Ovary (tissue), 3 donors: Measurements from ENCODE around the gene PMEPA1.

Source experiments
- CTCF ChIP-seq, 3 donors: fragments of 450-650 bp in 2 of 3; fragments of 200-600 bp in 1 of 3; IDR thresholded peaks; one replicate each; pipeline versions ENCODE4 v1.5.1 to v1.8.0; 2016 to 2022; ENCODE audit warnings: antibody characterized with exemption in 3 of 3, mild to moderate bottlenecking in 1 of 3
- EP300 ChIP-seq: sonication (generic); formaldehyde crosslinking; IDR thresholded peaks from one replicate; pipeline ENCODE4 v1.6.1; 2017; ENCODE audit warnings: antibody characterized with exemption
- POLR2A ChIP-seq: fragments of 450-650 bp; IDR thresholded peaks from one replicate; pipeline ENCODE4 v1.6.1; 2017; ENCODE audit warnings: antibody characterized with exemption, mild to moderate bottlenecking, moderate library complexity
- donor health status: DM: no; HTN: no; CAD: no.

GRCh38 chr20:57701651-57702050, 8.2 kb downstream of the PMEPA1 start:
- no peak for TF ChIP-seq CTCF (IDR thresholded peaks at IDR 0.05)
- TF ChIP-seq POLR2A: no peak
- TF ChIP-seq EP300: no peak
